ENCODE measurements around the gene FNDC4. TPM values are rescaled to one million over a fixed set of nuclear protein-coding genes. Genes with fewer than 3 reads are reported as not detected.
"Not testable (repeated sequence)": the region's sequence is repeated elsewhere in the genome, so short reads cannot be mapped to it uniquely, and the experiment has no call there.

The FNDC4 gene
- polyA plus RNA-seq (ENCODE audit: low read depth in 6 of 6), result under 1 TPM in 3 of 6 donors, not detected in 3; 0.17 to 0.65 (median 0.33) TPM

GRCh38 chr2:27494944-27495554 is at the start of gene FNDC4:
FNDC4 (minus strand) TSS chr2:27495200; CDS start chr2:27494679, 521 bp downstream.
- peak within 1 kb of the TSS; percentile 72 to 94 (median 86) for H3K4me3 Mint-ChIP-seq
- H3K9me3 Mint-ChIP-seq, result peaks cover 0 to 1% (median 0%) of the 10 kb centered on the region in 7 donors
- ATAC-seq (ENCODE audit: low read depth in 2 of 2) (peak; percentile 75 to 76), DNase-seq (no peak)
- H3K4me1 Mint-ChIP-seq, result peaks cover 16 to 21% (median 16%) of the 10 kb centered on the region in 3 donors
- H3K27ac Mint-ChIP-seq, result peak within 1 kb of the TSS in 2 of 6 donors; percentile 28 to 72
- peaks cover 52 to 72% (median 67%) of the 10 kb centered on the region in 3 donors for H3K27me3 Mint-ChIP-seq
- peaks cover 0 to 7% of the 10 kb centered on the region in 2 donors for H3K36me3 Mint-ChIP-seq

GRCh38 chr2:27544143-27544821 is 49.3 kb upstream of the FNDC4 start:
- no peak overlapping the region for H3K27ac Mint-ChIP-seq
- ATAC-seq (ENCODE audit: low read depth in 2 of 2), result no peak
- no peaks in the 10 kb centered on the region for H3K36me3 Mint-ChIP-seq

GRCh38 chr2:27539649-27540048 is 44.6 kb upstream of the FNDC4 start:
- ATAC-seq (ENCODE audit: low read depth in 2 of 2); H3K4me1 Mint-ChIP-seq; H3K9me3 Mint-ChIP-seq; H3K36me3 Mint-ChIP-seq; DNase-seq; H3K4me3 Mint-ChIP-seq; H3K27ac Mint-ChIP-seq: not testable (repeated sequence)
- H3K27me3 Mint-ChIP-seq, result peaks cover 7 to 17% (median 14%) of the 10 kb centered on the region in 3 donors

More at GRCh38 chr2:27544143-27544821, 49.3 kb upstream of the FNDC4 start:
- Mint-ChIP-seq H3K27me3 (peaks cover 0 to 4% (median 0%) of the 10 kb centered on the region in 3 donors), H3K4me3 (peak overlapping the region in 2 of 8 donors; percentile 9 to 25), H3K4me1 (no peaks in the 10 kb centered on the region), H3K9me3 (peaks cover 0 to 18% (median 6%) of the 10 kb centered on the region in 7 donors)
- DNase-seq, result no peak

GRCh38 chr2:27538839-27539450 is 43.9 kb upstream of the FNDC4 start:
- not testable (repeated sequence) for H3K27ac Mint-ChIP-seq; H3K9me3 Mint-ChIP-seq; H3K4me3 Mint-ChIP-seq; H3K4me1 Mint-ChIP-seq; H3K36me3 Mint-ChIP-seq; DNase-seq; ATAC-seq (ENCODE audit: low read depth in 2 of 2)
- H3K27me3 Mint-ChIP-seq, result peaks cover 9 to 23% (median 14%) of the 10 kb centered on the region in 3 donors

- peaks cover 11 to 26% (median 14%) of the 10 kb centered on the region in 3 donors for H3K27me3 Mint-ChIP-seq
- H3K9me3 Mint-ChIP-seq, result no peaks in the 10 kb centered on the region
- H3K36me3 Mint-ChIP-seq, result peaks cover 0 to 4% of the 10 kb centered on the region in 2 donors
- H3K4me3 Mint-ChIP-seq, result no peak overlapping the region
- no peak overlapping the region for H3K27ac Mint-ChIP-seq
- H3K4me1 Mint-ChIP-seq, result peaks cover 0 to 2% (median 0%) of the 10 kb centered on the region in 3 donors
- DNase-seq (no peak), ATAC-seq (ENCODE audit: low read depth in 2 of 2) (no peak)
These were observed 42.3 kb upstream of the FNDC4 start for GRCh38 chr2:27537287-27537686.

GRCh38 chr2:27531983-27532382 is 37.0 kb upstream of the FNDC4 start:
- ATAC-seq (ENCODE audit: low read depth in 2 of 2), result no peak
- H3K27ac Mint-ChIP-seq, result no peak overlapping the region
- DNase-seq, result no peak
- peaks cover 0 to 4% of the 10 kb centered on the region in 2 donors for H3K36me3 Mint-ChIP-seq
- peaks cover 0 to 5% (median 0%) of the 10 kb centered on the region in 7 donors for H3K9me3 Mint-ChIP-seq
- H3K4me1 Mint-ChIP-seq, result no peaks in the 10 kb centered on the region
- H3K4me3 Mint-ChIP-seq, result no peak overlapping the region
- H3K27me3 Mint-ChIP-seq, result peaks cover 11 to 31% (median 27%) of the 10 kb centered on the region in 3 donors

- H3K27ac Mint-ChIP-seq, result no peak overlapping the region
- H3K4me3 Mint-ChIP-seq, result no peak overlapping the region
- H3K36me3 Mint-ChIP-seq, result no peaks in the 10 kb centered on the region
- peaks cover 0 to 7% (median 4%) of the 10 kb centered on the region in 7 donors for H3K9me3 Mint-ChIP-seq
- DNase-seq, result no peak
- no peak for ATAC-seq (ENCODE audit: low read depth in 2 of 2)
- H3K27me3 Mint-ChIP-seq, result peaks cover 48 to 55% (median 49%) of the 10 kb centered on the region in 3 donors
- no peaks in the 10 kb centered on the region for H3K4me1 Mint-ChIP-seq
These were observed 32.2 kb upstream of the FNDC4 start for GRCh38 chr2:27527182-27527581.

- Mint-ChIP-seq H3K9me3 (peaks cover 0 to 7% (median 0%) of the 10 kb centered on the region in 7 donors), H3K36me3 (no peaks in the 10 kb centered on the region), H3K27ac (peak overlapping the region in 1 of 6 donors; percentile 9), H3K27me3 (peaks cover 50 to 70% (median 66%) of the 10 kb centered on the region in 3 donors), H3K4me1 (no peaks in the 10 kb centered on the region), H3K4me3 (no peak overlapping the region)
- DNase-seq (no peak), ATAC-seq (ENCODE audit: low read depth in 2 of 2) (no peak)
These were observed 27.5 kb upstream of the FNDC4 start for GRCh38 chr2:27522400-27522945.

- peaks cover 43 to 57% (median 56%) of the 10 kb centered on the region in 3 donors for H3K27me3 Mint-ChIP-seq
- peaks cover 0 to 7% (median 0%) of the 10 kb centered on the region in 7 donors for H3K9me3 Mint-ChIP-seq
- no peaks in the 10 kb centered on the region for H3K36me3 Mint-ChIP-seq
- no peak overlapping the region for H3K27ac Mint-ChIP-seq
- DNase-seq (no peak), ATAC-seq (ENCODE audit: low read depth in 2 of 2) (no peak)
- no peaks in the 10 kb centered on the region for H3K4me1 Mint-ChIP-seq
- H3K4me3 Mint-ChIP-seq, result peak overlapping the region in 1 of 8 donors; percentile 60
These were observed 25.3 kb upstream of the FNDC4 start for GRCh38 chr2:27520316-27520715.

GRCh38 chr2:27518782-27519113 is 23.7 kb upstream of the FNDC4 start:
- Mint-ChIP-seq H3K4me1 (no peaks in the 10 kb centered on the region), H3K36me3 (no peaks in the 10 kb centered on the region), H3K4me3 (no peak overlapping the region), H3K27ac (no peak overlapping the region), H3K9me3 (peaks cover 0 to 7% (median 0%) of the 10 kb centered on the region in 7 donors), H3K27me3 (peaks cover 39 to 52% (median 41%) of the 10 kb centered on the region in 3 donors)
- ATAC-seq (ENCODE audit: low read depth in 2 of 2), result no peak
- no peak for DNase-seq

- Mint-ChIP-seq H3K27me3 (peaks cover 37 to 50% (median 40%) of the 10 kb centered on the region in 3 donors), H3K27ac (no peak overlapping the region), H3K4me1 (no peaks in the 10 kb centered on the region), H3K36me3 (no peaks in the 10 kb centered on the region), H3K4me3 (no peak overlapping the region), H3K9me3 (peaks cover 0 to 7% (median 0%) of the 10 kb centered on the region in 7 donors)
- DNase-seq (no peak), ATAC-seq (ENCODE audit: low read depth in 2 of 2) (no peak)
These were observed 23.2 kb upstream of the FNDC4 start for GRCh38 chr2:27518113-27518781.

- Mint-ChIP-seq H3K4me1 (no peaks in the 10 kb centered on the region), H3K4me3 (no peak overlapping the region), H3K27ac (peak overlapping the region in 1 of 6 donors; percentile 70), H3K27me3 (peaks cover 21 to 34% (median 24%) of the 10 kb centered on the region in 3 donors), H3K36me3 (no peaks in the 10 kb centered on the region), H3K9me3 (peaks cover 0 to 1% (median 0%) of the 10 kb centered on the region in 7 donors)
- ATAC-seq (ENCODE audit: low read depth in 2 of 2) (no peak), DNase-seq (no peak)
These were observed 14.3 kb upstream of the FNDC4 start for GRCh38 chr2:27509326-27509725.

GRCh38 chr2:27507293-27507692 is 12.3 kb upstream of the FNDC4 start:
- DNase-seq (no peak), ATAC-seq (ENCODE audit: low read depth in 2 of 2) (no peak)
- H3K27me3 Mint-ChIP-seq, result peaks cover 15 to 25% (median 15%) of the 10 kb centered on the region in 3 donors
- peaks cover 0 to 1% (median 0%) of the 10 kb centered on the region in 7 donors for H3K9me3 Mint-ChIP-seq
- no peaks in the 10 kb centered on the region for H3K4me1 Mint-ChIP-seq
- no peaks in the 10 kb centered on the region for H3K36me3 Mint-ChIP-seq
- no peak overlapping the region for H3K4me3 Mint-ChIP-seq
- H3K27ac Mint-ChIP-seq, result no peak overlapping the region

All from naive B cell (primary cell).